NCI-H345 treated with DMSO at 0.1 percent for 48 hours (cell line): ENCODE data around the gene NTM.

Source experiments
- DNase-seq: peaks from one replicate; lab custom pipeline; 2025; ENCODE audit not compliant: unreplicated experiment; lab: John Stamatoyannopoulos, UW

NTM gene

GRCh38 chr11:131845255-131845654 is 474.8 kb downstream of the NTM start:
- DNase-seq: no peak

GRCh38 chr11:131849485-131849884 is 479.1 kb downstream of the NTM start:
- DNase-seq: no peak

- DNase-seq: no peak
Observed at GRCh38 chr11:131850507-131850906, 480.1 kb downstream of the NTM start.

GRCh38 chr11:131851964-131852755 is 481.7 kb downstream of the NTM start:
- DNase-seq: no peak

- no peak for DNase-seq
Observed at GRCh38 chr11:131852757-131853156, 482.3 kb downstream of the NTM start.

GRCh38 chr11:131854391-131854790 is 484.0 kb downstream of the NTM start:
- no peak for DNase-seq

- no peak for DNase-seq
Observed at GRCh38 chr11:131855320-131855719, 484.9 kb downstream of the NTM start.

GRCh38 chr11:131857246-131857645 is 486.8 kb downstream of the NTM start:
- DNase-seq: no peak

GRCh38 chr11:131858505-131858904 is 488.1 kb downstream of the NTM start:
- no peak for DNase-seq

- DNase-seq: no peak
Observed at GRCh38 chr11:131859538-131860210, 489.3 kb downstream of the NTM start.

GRCh38 chr11:131864228-131864627 is 493.8 kb downstream of the NTM start:
- DNase-seq: no peak

GRCh38 chr11:131865860-131866259 is 495.4 kb downstream of the NTM start:
- no peak for DNase-seq

GRCh38 chr11:131866535-131867400 is 496.4 kb downstream of the NTM start:
- DNase-seq: no peak

GRCh38 chr11:131867457-131868257 is 497.2 kb downstream of the NTM start:
- DNase-seq: peak; percentile 63

GRCh38 chr11:131868629-131869507 is 498.5 kb downstream of the NTM start:
- DNase-seq: no peak

GRCh38 chr11:131870305-131870704 is 499.9 kb downstream of the NTM start:
- DNase-seq: no peak

- DNase-seq: no peak
Observed at GRCh38 chr11:131871006-131871405, 500.6 kb downstream of the NTM start.

- DNase-seq: no peak
Observed at GRCh38 chr11:131874070-131874469, 503.7 kb downstream of the NTM start.

- no peak for DNase-seq
Observed at GRCh38 chr11:131875611-131876010, 505.2 kb downstream of the NTM start.
